CD4-positive, CD25-positive, alpha-beta regulatory T cell (primary cell): ENCODE measurements around the gene MAT2A. TPM values are rescaled to one million over a fixed set of nuclear protein-coding genes. Genes with fewer than 3 reads are reported as not detected.

Experiments used
- ATAC-seq, 2 donors: fragments of 150-1000 bp; cut with Tn5 transposase; one replicate each; pipeline ENCODE4 v1.10.0; 2021; ENCODE audit warnings: low read depth in 2 of 2, moderate number of reproducible peaks in 2 of 2, moderate library complexity in 1 of 2
- DNase-seq, 3 donors: peaks; one replicate each; pipeline versions ENCODE4 v3.0.0 to v3.0.0-alpha.2; 2012 to 2022; ENCODE audit warnings: mixed read lengths in 1 of 3
- H3K27ac ChIP-seq: one replicate; pipeline ENCODE4 v1.7.0; 2013; ENCODE audit warnings: mild to moderate bottlenecking, low read length; ENCODE audit not compliant: insufficient read depth, poor library complexity, severe bottlenecking
- H3K27me3 ChIP-seq: one replicate; pipeline ENCODE4 v1.7.0; 2013; ENCODE audit warnings: low read length; ENCODE audit not compliant: control insufficient read depth, insufficient read depth
- H3K36me3 ChIP-seq: one replicate; pipeline ENCODE4 v1.7.0; 2013; ENCODE audit warnings: mild to moderate bottlenecking, low read length, moderate library complexity; ENCODE audit not compliant: control insufficient read depth, insufficient read depth
- H3K4me1 ChIP-seq: 2 replicates; pipeline ENCODE4 v1.7.0; 2013; ENCODE audit warnings: mild to moderate bottlenecking, low read length; ENCODE audit not compliant: insufficient read depth, control insufficient read depth, poor library complexity, severe bottlenecking
- H3K4me3 ChIP-seq: one replicate; pipeline ENCODE4 v1.7.0; 2013; ENCODE audit warnings: low read depth, mild to moderate bottlenecking, low read length, moderate library complexity
- H3K9me3 ChIP-seq, 2 experiments: 1 replicate in 1 of 2; 2 replicates in 1 of 2; pipeline ENCODE4 v1.7.0; 2013; ENCODE audit warnings: low read length in 2 of 2, mild to moderate bottlenecking in 1 of 2, moderate library complexity in 1 of 2; ENCODE audit not compliant: control insufficient read depth in 2 of 2
- H3K27ac Mint-ChIP-seq, 3 donors: one replicate each; pipeline ENCODE4 v1.8.0; 2020 to 2022; ENCODE audit warnings: mild to moderate bottlenecking in 3 of 3, mixed read lengths in 3 of 3, moderate library complexity in 2 of 3
- H3K27me3 Mint-ChIP-seq: one replicate; pipeline ENCODE4 v1.8.0; 2022; ENCODE audit warnings: mild to moderate bottlenecking, mixed read lengths
- H3K36me3 Mint-ChIP-seq: one replicate; pipeline ENCODE4 v1.8.0; 2020; ENCODE audit warnings: mixed read lengths
- H3K4me1 Mint-ChIP-seq, 4 donors: one replicate each; pipeline ENCODE4 v1.8.0; 2020 to 2022; ENCODE audit warnings: mixed read lengths in 4 of 4, mild to moderate bottlenecking in 1 of 4
- H3K4me3 Mint-ChIP-seq, 4 donors: one replicate each; pipeline ENCODE4 v1.8.0; 2020 to 2022; ENCODE audit warnings: mild to moderate bottlenecking in 4 of 4, mixed read lengths in 4 of 4, moderate library complexity in 3 of 4
- H3K9me3 Mint-ChIP-seq, 7 donors: one replicate each; pipeline ENCODE4 v1.8.0; 2020 to 2022; ENCODE audit warnings: mixed read lengths in 7 of 7, mild to moderate bottlenecking in 3 of 7, moderate library complexity in 2 of 7
- polyA plus RNA-seq, 4 donors: library from polyadenylated mRNA; unstranded; fragments of 300-500 nt; fragmentation: Illumina TruSeq; gene quantifications; one replicate each; pipeline ENCODE4 v1.2.3, GENCODE V29; 2021
- total RNA-seq: library from RNA; stranded (reverse); gene quantifications from one replicate; pipeline ENCODE4 v1.2.3, GENCODE V29; 2022

The MAT2A gene
- 137 TPM for total RNA-seq
- polyA plus RNA-seq: 100 to 1,000 TPM in 3 of 4 donors, 10 to 100 TPM in 1; 82.2 to 141 (median 108) TPM

GRCh38 chr2:85538507-85539360 lies at the start of gene MAT2A:
MAT2A (plus strand) TSS chr2:85539168; CDS start chr2:85539288, 120 bp downstream.
- ATAC-seq: peak; percentile 77 to 82
- H3K4me1 Mint-ChIP-seq: peaks cover 19 to 49% (median 39%) of the 10 kb centered on the region in 4 donors

GRCh38 chr2:85490861-85491755 lies 47.9 kb upstream of the MAT2A start:
- Mint-ChIP-seq H3K27me3 (no peaks in the 10 kb centered on the region), H3K36me3 (no peaks in the 10 kb centered on the region), H3K4me3 (no peak overlapping the region), H3K27ac (no peak overlapping the region), H3K9me3 (peaks cover 0 to 18% (median 3%) of the 10 kb centered on the region in 7 donors), H3K4me1 (no peaks in the 10 kb centered on the region)
- Histone ChIP-seq H3K9me3 (peaks cover 4 to 9% of the 10 kb centered on the region in 2 experiments), H3K27ac (no peak overlapping the region), H3K27me3 (no peaks in the 10 kb centered on the region), H3K4me1 (no peaks in the 10 kb centered on the region), H3K4me3 (no peak overlapping the region), H3K36me3 (no peaks in the 10 kb centered on the region)
- DNase-seq (no peak), ATAC-seq (no peak)

More at GRCh38 chr2:85538507-85539360, at the start of gene MAT2A:
- Histone ChIP-seq H3K36me3 (peaks cover 29% of the 10 kb centered on the region), H3K9me3 (no peaks in the 10 kb centered on the region), H3K4me3 (peak within 1 kb of the TSS; percentile 91), H3K27me3 (no peaks in the 10 kb centered on the region), H3K27ac (peak within 1 kb of the TSS; percentile 86), H3K4me1 (peaks cover 30% of the 10 kb centered on the region)
- no peaks in the 10 kb centered on the region for H3K9me3 Mint-ChIP-seq
- peak; percentile 80 to 89 (median 88) for DNase-seq
- H3K4me3 Mint-ChIP-seq: peak within 1 kb of the TSS; percentile 94 to 98 (median 96)
- peaks cover 22% of the 10 kb centered on the region for H3K36me3 Mint-ChIP-seq
- peak within 1 kb of the TSS; percentile 93 to 96 (median 95) for H3K27ac Mint-ChIP-seq
- H3K27me3 Mint-ChIP-seq: no peaks in the 10 kb centered on the region

- ATAC-seq (no peak), DNase-seq (no peak)
- H3K36me3 Mint-ChIP-seq: no peaks in the 10 kb centered on the region
- no peaks in the 10 kb centered on the region for H3K9me3 ChIP-seq
- H3K4me3 Mint-ChIP-seq: no peak overlapping the region
- no peak overlapping the region for H3K4me3 ChIP-seq
- no peaks in the 10 kb centered on the region for H3K27me3 ChIP-seq
- no peak overlapping the region for H3K27ac Mint-ChIP-seq
- no peak overlapping the region for H3K27ac ChIP-seq
- no peaks in the 10 kb centered on the region for H3K36me3 ChIP-seq
- peaks cover 0 to 2% (median 0%) of the 10 kb centered on the region in 7 donors for H3K9me3 Mint-ChIP-seq
- peaks cover 0 to 7% (median 0%) of the 10 kb centered on the region in 4 donors for H3K4me1 Mint-ChIP-seq
- no peaks in the 10 kb centered on the region for H3K4me1 ChIP-seq
- peaks cover 14% of the 10 kb centered on the region for H3K27me3 Mint-ChIP-seq
These were observed 42.5 kb upstream of the MAT2A start for GRCh38 chr2:85496436-85496835.

GRCh38 chr2:85497944-85498630 lies 40.9 kb upstream of the MAT2A start:
- DNase-seq: no peak
- no peak overlapping the region for H3K4me3 ChIP-seq
- H3K9me3 ChIP-seq: no peaks in the 10 kb centered on the region
- H3K36me3 Mint-ChIP-seq: no peaks in the 10 kb centered on the region
- no peaks in the 10 kb centered on the region for H3K27me3 ChIP-seq
- no peaks in the 10 kb centered on the region for H3K36me3 ChIP-seq
- H3K27ac ChIP-seq: no peak overlapping the region
- peaks cover 2 to 7% (median 5%) of the 10 kb centered on the region in 4 donors for H3K4me1 Mint-ChIP-seq
- no peak for ATAC-seq
- H3K27me3 Mint-ChIP-seq: peaks cover 14% of the 10 kb centered on the region
- H3K4me3 Mint-ChIP-seq: no peak overlapping the region
- peaks cover 0 to 2% (median 0%) of the 10 kb centered on the region in 7 donors for H3K9me3 Mint-ChIP-seq
- no peak overlapping the region for H3K27ac Mint-ChIP-seq
- H3K4me1 ChIP-seq: no peaks in the 10 kb centered on the region

GRCh38 chr2:85501248-85501647 lies 37.7 kb upstream of the MAT2A start:
- Mint-ChIP-seq H3K9me3 (peaks cover 0 to 2% (median 0%) of the 10 kb centered on the region in 7 donors), H3K36me3 (no peaks in the 10 kb centered on the region), H3K27ac (no peak overlapping the region), H3K4me3 (no peak overlapping the region), H3K4me1 (peaks cover 2 to 7% (median 5%) of the 10 kb centered on the region in 4 donors), H3K27me3 (peaks cover 13% of the 10 kb centered on the region)
- Histone ChIP-seq H3K27me3 (no peaks in the 10 kb centered on the region), H3K36me3 (no peaks in the 10 kb centered on the region), H3K9me3 (no peaks in the 10 kb centered on the region), H3K4me3 (no peak overlapping the region), H3K4me1 (no peaks in the 10 kb centered on the region), H3K27ac (no peak overlapping the region)
- ATAC-seq: no peak
- no peak for DNase-seq

GRCh38 chr2:85502720-85503119 lies 36.2 kb upstream of the MAT2A start:
- H3K9me3 ChIP-seq: no peaks in the 10 kb centered on the region
- peaks cover 6% of the 10 kb centered on the region for H3K27me3 Mint-ChIP-seq
- no peaks in the 10 kb centered on the region for H3K4me1 ChIP-seq
- H3K4me3 ChIP-seq: no peak overlapping the region
- H3K27me3 ChIP-seq: no peaks in the 10 kb centered on the region
- peaks cover 2 to 7% (median 5%) of the 10 kb centered on the region in 4 donors for H3K4me1 Mint-ChIP-seq
- no peak for DNase-seq
- H3K4me3 Mint-ChIP-seq: no peak overlapping the region
- no peaks in the 10 kb centered on the region for H3K36me3 Mint-ChIP-seq
- no peak for ATAC-seq
- peak overlapping the region in 1 of 3 donors; percentile 1 for H3K27ac Mint-ChIP-seq
- H3K9me3 Mint-ChIP-seq: peaks cover 0 to 2% (median 0%) of the 10 kb centered on the region in 7 donors
- H3K27ac ChIP-seq: no peak overlapping the region
- no peaks in the 10 kb centered on the region for H3K36me3 ChIP-seq

GRCh38 chr2:85503168-85503850 lies 35.7 kb upstream of the MAT2A start:
- DNase-seq: no peak
- Mint-ChIP-seq H3K9me3 (peaks cover 0 to 2% (median 0%) of the 10 kb centered on the region in 7 donors), H3K36me3 (no peaks in the 10 kb centered on the region), H3K4me3 (no peak overlapping the region), H3K27ac (no peak overlapping the region), H3K4me1 (peaks cover 2 to 7% (median 5%) of the 10 kb centered on the region in 4 donors), H3K27me3 (peaks cover 6% of the 10 kb centered on the region)
- H3K9me3 ChIP-seq: no peaks in the 10 kb centered on the region
- no peaks in the 10 kb centered on the region for H3K27me3 ChIP-seq
- H3K27ac ChIP-seq: no peak overlapping the region
- no peaks in the 10 kb centered on the region for H3K36me3 ChIP-seq
- no peak overlapping the region for H3K4me3 ChIP-seq
- no peaks in the 10 kb centered on the region for H3K4me1 ChIP-seq
- ATAC-seq: no peak
